MCF 10A (cell line): ENCODE results near the gene TMEM147. TPM values are rescaled to one million over a fixed set of nuclear protein-coding genes. Genes with fewer than 3 reads are reported as not detected.

Source experiments
- BruUV-seq: library from RNA; stranded (reverse); fragments of 400-500 nt; replicated peaks from 2 replicates; lab custom pipeline; 2021; lab: Mats Ljungman, UMichigan
- CTCF ChIA-PET: fragments of 300-600 bp; sonication (Branson Sonifier 250); formaldehyde crosslinking; extraction: SDS; loops from one replicate; lab custom pipeline; 2021; ENCODE audit warnings: antibody characterized with exemption, inconsistent platforms; lab: Yijun Ruan, JAX
- POLR2A ChIA-PET: fragments of 300-600, 350-650 bp; sonication (Branson Sonifier 250); formaldehyde crosslinking; extraction: SDS; loops from one replicate; lab custom pipeline; 2020; ENCODE audit warnings: antibody characterized with exemption, inconsistent platforms; lab: Yijun Ruan, JAX
- DNase-seq: peaks from one replicate; pipeline ENCODE4 v3.0.0-alpha.2; 2018; ENCODE audit not compliant: unreplicated experiment
- H3K27ac Mint-ChIP-seq: one replicate; pipeline ENCODE4 v1.8.0; 2022; ENCODE audit warnings: mild to moderate bottlenecking, low read depth, mixed read lengths; ENCODE audit not compliant: unreplicated experiment
- H3K27me3 Mint-ChIP-seq: one replicate; pipeline ENCODE4 v1.8.0; 2022; ENCODE audit warnings: mixed read lengths; ENCODE audit not compliant: insufficient read depth, unreplicated experiment
- H3K36me3 Mint-ChIP-seq: one replicate; pipeline ENCODE4 v1.8.0; 2022; ENCODE audit warnings: mild to moderate bottlenecking, moderate library complexity, mixed read lengths; ENCODE audit not compliant: insufficient read depth, unreplicated experiment
- H3K4me1 Mint-ChIP-seq: one replicate; pipeline ENCODE4 v1.8.0; 2022; ENCODE audit warnings: mixed read lengths; ENCODE audit not compliant: insufficient read depth, unreplicated experiment
- H3K4me3 Mint-ChIP-seq: one replicate; pipeline ENCODE4 v1.8.0; 2022; ENCODE audit warnings: mild to moderate bottlenecking, moderate library complexity, mixed read lengths; ENCODE audit not compliant: unreplicated experiment
- H3K9me3 Mint-ChIP-seq: one replicate; pipeline ENCODE4 v1.8.0; 2022; ENCODE audit warnings: mixed read lengths; ENCODE audit not compliant: unreplicated experiment
- intact Hi-C: fragments of 100-400 bp; cut with micrococcal nuclease; formaldehyde crosslinking; loops from 2 replicates; pipeline ENCODE4 v1.14.1; 2022
- total RNA-seq: library from RNA; stranded (reverse); gene quantifications from 2 replicates; pipeline ENCODE4 v1.2.3, GENCODE V29; 2022
- TF ChIP-seq, protein P1 (sequence below): fragments of 200-600 bp; IDR thresholded peaks from one replicate; pipeline ENCODE4 v1.8.0; 2022; ENCODE audit warnings: antibody characterized with exemption, mild to moderate bottlenecking; ENCODE audit not compliant: unreplicated experiment

The TMEM147 gene
- total RNA-seq, 1 experiment from 2014 or later, result 110 TPM

- H3K9me3 Mint-ChIP-seq, result no peaks in the 10 kb centered on the region
- H3K4me1 Mint-ChIP-seq, result no peaks in the 10 kb centered on the region
- BruUV-seq, result no TSS peak
- intact Hi-C loops, result no loop called here
- TF ChIP-seq, protein P1, sequence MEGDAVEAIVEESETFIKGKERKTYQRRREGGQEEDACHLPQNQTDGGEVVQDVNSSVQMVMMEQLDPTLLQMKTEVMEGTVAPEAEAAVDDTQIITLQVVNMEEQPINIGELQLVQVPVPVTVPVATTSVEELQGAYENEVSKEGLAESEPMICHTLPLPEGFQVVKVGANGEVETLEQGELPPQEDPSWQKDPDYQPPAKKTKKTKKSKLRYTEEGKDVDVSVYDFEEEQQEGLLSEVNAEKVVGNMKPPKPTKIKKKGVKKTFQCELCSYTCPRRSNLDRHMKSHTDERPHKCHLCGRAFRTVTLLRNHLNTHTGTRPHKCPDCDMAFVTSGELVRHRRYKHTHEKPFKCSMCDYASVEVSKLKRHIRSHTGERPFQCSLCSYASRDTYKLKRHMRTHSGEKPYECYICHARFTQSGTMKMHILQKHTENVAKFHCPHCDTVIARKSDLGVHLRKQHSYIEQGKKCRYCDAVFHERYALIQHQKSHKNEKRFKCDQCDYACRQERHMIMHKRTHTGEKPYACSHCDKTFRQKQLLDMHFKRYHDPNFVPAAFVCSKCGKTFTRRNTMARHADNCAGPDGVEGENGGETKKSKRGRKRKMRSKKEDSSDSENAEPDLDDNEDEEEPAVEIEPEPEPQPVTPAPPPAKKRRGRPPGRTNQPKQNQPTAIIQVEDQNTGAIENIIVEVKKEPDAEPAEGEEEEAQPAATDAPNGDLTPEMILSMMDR, result no peak
- ChIA-PET POLR2A (no interaction called here), CTCF (no interaction called here)
- H3K4me3 Mint-ChIP-seq, result no peak overlapping the region
- no peak overlapping the region for H3K27ac Mint-ChIP-seq
- DNase-seq, result no peak
- no peaks in the 10 kb centered on the region for H3K27me3 Mint-ChIP-seq
- peaks cover 6% of the 10 kb centered on the region for H3K36me3 Mint-ChIP-seq
Observed at GRCh38 chr19:35498984-35499527, 46.4 kb upstream of the TMEM147 start.

- H3K9me3 Mint-ChIP-seq, result no peaks in the 10 kb centered on the region
- no TSS peak for BruUV-seq
Observed at GRCh38 chr19:35500611-35501010, 44.8 kb upstream of the TMEM147 start.

GRCh38 chr19:35501684-35502083 lies 43.7 kb upstream of the TMEM147 start:
- no peaks in the 10 kb centered on the region for H3K27me3 Mint-ChIP-seq
- intact Hi-C loops, result no loop called here

More at GRCh38 chr19:35500611-35501010, 44.8 kb upstream of the TMEM147 start:
- CTCF ChIA-PET, result interaction anchor here (0.8 kb wide), 1 partner anchor 10 kb away, joined by 4 read pairs; no protein-coding TSS in a partner anchor
- no peaks in the 10 kb centered on the region for H3K27me3 Mint-ChIP-seq
- no peak overlapping the region for H3K4me3 Mint-ChIP-seq
- no peak for DNase-seq
- intact Hi-C loops, result no loop called here
- no peaks in the 10 kb centered on the region for H3K4me1 Mint-ChIP-seq
- TF ChIP-seq, protein P1, result no peak
- H3K27ac Mint-ChIP-seq, result no peak overlapping the region
- POLR2A ChIA-PET, result interaction anchor here (0.7 kb wide), 1 partner anchor 1763 kb away, joined by 3 read pairs; no protein-coding TSS in a partner anchor
- H3K36me3 Mint-ChIP-seq, result peaks cover 18% of the 10 kb centered on the region

DNA sequence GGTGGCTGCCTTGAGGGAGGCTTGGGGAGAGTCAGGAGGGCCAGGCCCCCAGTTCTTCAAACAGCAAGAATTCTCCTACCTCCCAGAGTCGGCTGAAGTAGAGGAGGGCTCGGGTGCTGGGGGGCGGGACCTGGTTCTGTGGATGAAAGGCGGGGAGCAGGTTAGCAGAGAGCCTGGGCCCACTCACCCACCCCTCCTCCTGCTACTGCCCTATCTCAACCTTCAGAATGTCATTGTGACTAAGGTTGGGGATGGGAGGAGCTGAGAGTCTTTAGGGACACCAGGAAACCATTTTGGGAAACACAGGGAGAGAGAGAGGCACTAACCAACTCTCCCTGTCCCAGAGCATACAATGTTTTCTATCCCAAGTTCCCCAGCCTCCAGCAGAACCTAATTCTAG lies 42.7 kb upstream of the TMEM147 start:
- no peaks in the 10 kb centered on the region for H3K27me3 Mint-ChIP-seq
- H3K36me3 Mint-ChIP-seq, result peaks cover 24% of the 10 kb centered on the region
- no TSS peak for BruUV-seq
- ChIA-PET CTCF (interaction anchor here (0.9 to 8.6 kb wide), 5 partner anchors 8 to 249 kb away, joined by 3 to 108 read pairs (median 5); no protein-coding TSS in a partner anchor), POLR2A (interaction anchor here (1.0 kb wide), 1 partner anchor 30 kb away, joined by 3 read pairs; no protein-coding TSS in a partner anchor)
- DNase-seq, result no peak
- no peaks in the 10 kb centered on the region for H3K4me1 Mint-ChIP-seq
- TF ChIP-seq, protein P1, result no peak
- no peaks in the 10 kb centered on the region for H3K9me3 Mint-ChIP-seq
- no peak overlapping the region for H3K4me3 Mint-ChIP-seq
- H3K27ac Mint-ChIP-seq, result no peak overlapping the region
- intact Hi-C loops, result no loop called here

More at GRCh38 chr19:35501684-35502083, 43.7 kb upstream of the TMEM147 start:
- TF ChIP-seq, protein P1, result no peak
- Mint-ChIP-seq H3K4me3 (no peak overlapping the region), H3K27ac (no peak overlapping the region), H3K36me3 (peaks cover 24% of the 10 kb centered on the region), H3K4me1 (no peaks in the 10 kb centered on the region), H3K9me3 (no peaks in the 10 kb centered on the region)
- ChIA-PET POLR2A (interaction anchor here (0.6 kb wide), 1 partner anchor 113 kb away, joined by 3 read pairs; no protein-coding TSS in a partner anchor), CTCF (interaction anchor here (1.3 to 1.7 kb wide), 2 partner anchors 9 to 149 kb away, joined by 5 read pairs; no protein-coding TSS in a partner anchor)
- DNase-seq, result peak; percentile 69
- no TSS peak for BruUV-seq
